Activated T-cell treated with anti-CD3 and anti-CD28 coated beads, Interleukin-2, amount 50 U/mL, for 48 hours (primary cell): ENCODE results near the gene TUBB.
"Not testable (repeated sequence)": the region's sequence is repeated elsewhere in the genome, so short reads cannot be mapped to it uniquely, and the experiment has no call there.

Experiments used
- DNase-seq, 2 experiments: peaks; one replicate each; pipeline ENCODE4 v3.0.0-alpha.2; 2020

TUBB gene

GRCh38 chr6:30763155-30763617, 43.0 kb downstream of the TUBB start:
- no peak for DNase-seq

GRCh38 chr6:30763618-30764489, 43.7 kb downstream of the TUBB start:
- no peak for DNase-seq

GRCh38 chr6:30764490-30765043, 44.4 kb downstream of the TUBB start:
- DNase-seq = not testable (repeated sequence)

- not testable (repeated sequence) for DNase-seq
These were observed 45.3 kb downstream of the TUBB start for GRCh38 chr6:30765495-30765894.

- DNase-seq = no peak
These were observed 46.5 kb downstream of the TUBB start for GRCh38 chr6:30766461-30767157.

GRCh38 chr6:30767158-30767943, 47.2 kb downstream of the TUBB start:
- DNase-seq = peak; percentile 60 to 64

GRCh38 chr6:30767944-30768301, 47.8 kb downstream of the TUBB start:
- no peak for DNase-seq

GRCh38 chr6:30768634-30769087, 48.5 kb downstream of the TUBB start:
- DNase-seq = no peak

GRCh38 chr6:30769088-30769852, 49.1 kb downstream of the TUBB start:
- DNase-seq = peak; percentile 89 to 90

GRCh38 chr6:30769853-30770524, 49.8 kb downstream of the TUBB start:
- peak in 1 of 2 experiments; percentile 50 for DNase-seq

GRCh38 chr6:30770592-30770991, 50.4 kb downstream of the TUBB start:
- DNase-seq = no peak

GRCh38 chr6:30774701-30775100, 54.5 kb downstream of the TUBB start:
- DNase-seq = no peak
